NOMO-1 treated with DMSO at 0.1 percent for 48 hours (cell line): ENCODE measurements around the gene POLR2C.
"Not testable (repeated sequence)": the region's sequence is repeated elsewhere in the genome, so short reads cannot be mapped to it uniquely, and the experiment has no call there.

ENCODE experiments used
- DNase-seq: peaks from one replicate; lab custom pipeline; 2025; ENCODE audit not compliant: unreplicated experiment; lab: John Stamatoyannopoulos, UW

Gene POLR2C

GRCh38 chr16:57462209-57462977 lies at the start of gene POLR2C:
POLR2C (plus strand) TSS chr16:57462679; CDS start chr16:57462725, 46 bp downstream.
- peak; percentile 84 for DNase-seq

- DNase-seq, result no peak
Measured at GRCh38 chr16:57413301-57413730, 49.2 kb upstream of the POLR2C start.

GRCh38 chr16:57413733-57414132 lies 48.7 kb upstream of the POLR2C start:
- no peak for DNase-seq

- DNase-seq, result no peak
Measured at GRCh38 chr16:57416084-57416483, 46.4 kb upstream of the POLR2C start.

- DNase-seq, result no peak
Measured at GRCh38 chr16:57419506-57419905, 43.0 kb upstream of the POLR2C start.

- DNase-seq, result peak; percentile 42
Measured at GRCh38 chr16:57422026-57422944, 40.2 kb upstream of the POLR2C start.

GRCh38 chr16:57423152-57423551 lies 39.3 kb upstream of the POLR2C start:
- DNase-seq, result no peak

- no peak for DNase-seq
Measured at GRCh38 chr16:57424583-57424982, 37.9 kb upstream of the POLR2C start.

GRCh38 chr16:57426356-57426755 lies 36.1 kb upstream of the POLR2C start:
- DNase-seq, result no peak

- no peak for DNase-seq
Measured at GRCh38 chr16:57427307-57427706, 35.2 kb upstream of the POLR2C start.

GRCh38 chr16:57427824-57428223 lies 34.7 kb upstream of the POLR2C start:
- no peak for DNase-seq

- no peak for DNase-seq
Measured at GRCh38 chr16:57430955-57431354, 31.5 kb upstream of the POLR2C start.

GRCh38 chr16:57432505-57432904 lies 30.0 kb upstream of the POLR2C start:
- DNase-seq, result no peak

- no peak for DNase-seq
Measured at GRCh38 chr16:57432989-57433388, 29.5 kb upstream of the POLR2C start.

- DNase-seq, result no peak
Measured at GRCh38 chr16:57434003-57434402, 28.5 kb upstream of the POLR2C start.

GRCh38 chr16:57435838-57436237 lies 26.6 kb upstream of the POLR2C start:
- DNase-seq, result no peak

GRCh38 chr16:57439947-57440346 lies 22.5 kb upstream of the POLR2C start:
- DNase-seq, result not testable (repeated sequence)

- not testable (repeated sequence) for DNase-seq
Measured at GRCh38 chr16:57440551-57440950, 21.9 kb upstream of the POLR2C start.

- DNase-seq, result no peak
Measured at GRCh38 chr16:57444711-57445110, 17.8 kb upstream of the POLR2C start.

GRCh38 chr16:57445510-57445909 lies 17.0 kb upstream of the POLR2C start:
- DNase-seq, result no peak

GRCh38 chr16:57446531-57447185 lies 15.8 kb upstream of the POLR2C start:
- peak; percentile 26 for DNase-seq
